HepG2 (cell line): ENCODE measurements around the gene COX7A2L. TPM values are rescaled to one million over a fixed set of nuclear protein-coding genes. Genes with fewer than 3 reads are reported as not detected.

Experiments used
- CTCF ChIP-seq: sonication (generic); formaldehyde crosslinking; IDR thresholded peaks from 2 replicates; pipeline ENCODE4 v1.5.0; 2020; ENCODE audit warnings: mild to moderate bottlenecking, missing genetic modification reagents, moderate library complexity
- E2F2 ChIP-seq: sonication (generic); formaldehyde crosslinking; IDR thresholded peaks from 2 replicates; pipeline ENCODE4 v1.4.0; 2020; ENCODE audit warnings: missing genetic modification reagents, borderline replicate concordance
- EEA1 ChIP-seq: sonication (generic); formaldehyde crosslinking; IDR thresholded peaks from 2 replicates; pipeline ENCODE4 v1.5.1; 2020; ENCODE audit warnings: mild to moderate bottlenecking, missing genetic modification reagents, borderline replicate concordance
- JUNB ChIP-seq: sonication (generic); formaldehyde crosslinking; IDR thresholded peaks from 2 replicates; pipeline ENCODE4 v1.8.0; 2022; ENCODE audit warnings: missing genetic modification reagents, mild to moderate bottlenecking, borderline replicate concordance
- MAFF ChIP-seq: IDR thresholded peaks from 2 replicates; pipeline ENCODE4 v1.6.1; 2011; ENCODE audit warnings: low read depth, low read length, improper control_type of control experiment
- NFIC ChIP-seq: IDR thresholded peaks from 2 replicates; pipeline ENCODE4 v1.6.1; 2012; ENCODE audit warnings: mild to moderate bottlenecking, low read length, inconsistent platforms
- YY1 ChIP-seq: IDR thresholded peaks from 2 replicates; pipeline ENCODE4 v1.6.1; 2011; ENCODE audit warnings: low read length, low read depth, moderate library complexity, mild to moderate bottlenecking; ENCODE audit not compliant: insufficient read depth, insufficient replicate concordance
- ZBTB40 ChIP-seq, 2 experiments: fragments of 450-650 bp in 1 of 2; sonication (generic) in 1 of 2; formaldehyde crosslinking in 1 of 2; IDR thresholded peaks; 2 replicates each; pipeline versions ENCODE4 v1.6.1 to v1.8.0; 2016 to 2022; ENCODE audit warnings: antibody characterized with exemption in 1 of 2, mild to moderate bottlenecking in 1 of 2, missing genetic modification reagents in 1 of 2
- ZKSCAN1 ChIP-seq: fragments of 150-350 bp; IDR thresholded peaks from 2 replicates; pipeline ENCODE4 v1.6.1; 2014; ENCODE audit warnings: low read length
- ZNF431 ChIP-seq: sonication (generic); formaldehyde crosslinking; IDR thresholded peaks from 2 replicates; pipeline ENCODE4 v1.9.0; 2022; ENCODE audit warnings: missing genetic modification reagents, low read depth, mild to moderate bottlenecking, borderline replicate concordance
- ZNF629 ChIP-seq: sonication (generic); formaldehyde crosslinking; conservative IDR thresholded peaks from 2 replicates; pipeline ENCODE4 v1.5.0; 2020; ENCODE audit warnings: missing genetic modification reagents
- ZNF670 ChIP-seq: sonication (generic); formaldehyde crosslinking; IDR thresholded peaks from 2 replicates; pipeline ENCODE4 v1.8.0; 2022; ENCODE audit warnings: mild to moderate bottlenecking, missing genetic modification reagents, borderline replicate concordance
- ZNF773 ChIP-seq: sonication (generic); formaldehyde crosslinking; IDR thresholded peaks from 2 replicates; pipeline ENCODE4 v1.4.0; 2020; ENCODE audit warnings: missing genetic modification reagents, borderline replicate concordance
- polyA plus RNA-seq, 8 experiments: library from polyadenylated mRNA; depleted of rRNA in 3 of 8; stranded (reverse) in 7 of 8; unstranded in 1 of 8; fragments of >200 nt; fragmentation: Illumina TruSeq in 4 of 8; extraction: Trizol in 4 of 8; gene quantifications; 2 replicates each; pipeline versions ENCODE4 v1.2.1 to v1.2.3, GENCODE V29; 2011 to 2016; ENCODE audit warnings: low read depth in 4 of 8, missing spikeins in 1 of 8, mixed read lengths in 1 of 8; ENCODE audit not compliant: insufficient read depth in 1 of 8
- total RNA-seq, 5 experiments: library from RNA; depleted of rRNA; stranded (reverse); fragments of >200 nt; fragmentation: Illumina TruSeq; extraction: Trizol; gene quantifications; 2 replicates each; pipeline ENCODE4 v1.2.3, GENCODE V29; 2016; ENCODE audit warnings: low read depth in 1 of 5

The COX7A2L gene
- total and polyA plus RNA-seq, 2 of the 13 experiments (the other 11 are each of a cell fraction or from before 2014, with no cell fraction given): 155 to 201 TPM

GRCh38 chr2:42317486-42317885 lies 43.5 kb downstream of the COX7A2L start (continued):
- TF ChIP-seq E2F2 (CRISPR knock-in tag) (no peak), JUNB (no peak), ZNF670 (no peak), EEA1 (no peak), CTCF (no peak), ZNF431 (CRISPR knock-in tag) (no peak), ZBTB40 (IDR thresholded peaks at IDR 0.05) (no peak), ZBTB40 (CRISPR knock-in tag; IDR thresholded peaks at IDR 0.05) (no peak), ZNF629 (CRISPR knock-in tag) (no peak), YY1 (no peak), ZNF773 (no peak), MAFF (no peak), ZKSCAN1 (no peak), NFIC (no peak)
